ENCODE data around the gene GAS2L2. TPM values are rescaled to one million over a fixed set of nuclear protein-coding genes. Genes with fewer than 3 reads are reported as not detected.

GAS2L2 gene
- total RNA-seq: not detected

GRCh38 chr17:35752945-35753764 is at the start of gene GAS2L2:
Gene GAS2L2, minus strand, starts transcription at chr17:35753239. Its CDS starts 389 bp downstream, at chr17:35752850.
- H3K27ac Mint-ChIP-seq: no peak within 1 kb of the TSS
- no peaks in the 10 kb centered on the region for H3K9me3 Mint-ChIP-seq
- ChIA-PET POLR2A (no interaction called here), CTCF (no interaction called here)
- intact Hi-C loops (cut with micrococcal nuclease): loop anchor here (1.0 kb wide), 1 partner anchor 8 kb away; no protein-coding TSS in a partner anchor
- no peaks in the 10 kb centered on the region for H3K36me3 Mint-ChIP-seq
- H3K27me3 Mint-ChIP-seq: peaks cover 36% of the 10 kb centered on the region
- peaks cover 5% of the 10 kb centered on the region for H3K4me1 Mint-ChIP-seq (ENCODE audit: low read depth)
- H3K4me3 Mint-ChIP-seq: no peak within 1 kb of the TSS
- DNase-seq: no peak

DNA sequence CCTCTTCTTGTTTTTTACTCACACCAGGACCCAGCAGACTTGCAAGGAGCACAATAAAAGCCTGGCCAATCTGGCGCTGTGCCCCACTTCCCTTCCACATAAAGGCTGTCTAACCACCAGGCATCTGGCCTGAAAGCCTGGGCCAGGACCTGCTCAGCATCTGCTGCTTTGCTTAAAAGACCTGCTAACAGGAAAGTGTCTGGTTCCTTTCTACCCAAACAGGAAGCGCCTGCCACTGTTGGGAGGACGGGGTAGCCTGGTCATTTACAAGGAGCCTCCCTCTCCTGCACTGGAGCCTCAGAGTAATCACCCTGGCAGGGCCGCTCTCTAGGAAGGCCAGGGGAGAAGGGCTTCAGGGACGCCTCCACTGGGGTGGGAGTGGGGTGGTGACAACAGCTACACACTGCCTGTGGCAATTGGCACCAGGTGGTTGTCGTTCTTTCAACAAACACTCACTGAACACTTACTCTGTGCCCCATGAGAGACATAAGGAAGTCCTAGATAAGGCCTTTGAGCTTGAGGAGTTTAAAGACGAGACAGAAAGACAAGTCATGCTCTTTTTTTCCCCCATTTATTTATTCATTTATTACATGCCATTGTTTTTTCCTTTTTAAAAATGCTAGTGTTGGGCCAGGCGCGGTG is 48.7 kb upstream of the GAS2L2 start:
- ChIA-PET CTCF (interaction anchor here (0.6 to 0.8 kb wide), 2 partner anchors 35 to 38 kb away, joined by 3 read pairs; no protein-coding TSS in a partner anchor), POLR2A (no interaction called here)
- Mint-ChIP-seq H3K27me3 (peaks cover 12% of the 10 kb centered on the region), H3K4me3 (no peak overlapping the region), H3K4me1 (ENCODE audit: low read depth) (peaks cover 17% of the 10 kb centered on the region), H3K9me3 (no peaks in the 10 kb centered on the region), H3K27ac (no peak overlapping the region), H3K36me3 (no peaks in the 10 kb centered on the region)
- intact Hi-C loops (cut with micrococcal nuclease): loop anchor here (10.0 kb wide), 1 partner anchor 57 kb away; no protein-coding TSS in a partner anchor
- no peak for DNase-seq

DNA sequence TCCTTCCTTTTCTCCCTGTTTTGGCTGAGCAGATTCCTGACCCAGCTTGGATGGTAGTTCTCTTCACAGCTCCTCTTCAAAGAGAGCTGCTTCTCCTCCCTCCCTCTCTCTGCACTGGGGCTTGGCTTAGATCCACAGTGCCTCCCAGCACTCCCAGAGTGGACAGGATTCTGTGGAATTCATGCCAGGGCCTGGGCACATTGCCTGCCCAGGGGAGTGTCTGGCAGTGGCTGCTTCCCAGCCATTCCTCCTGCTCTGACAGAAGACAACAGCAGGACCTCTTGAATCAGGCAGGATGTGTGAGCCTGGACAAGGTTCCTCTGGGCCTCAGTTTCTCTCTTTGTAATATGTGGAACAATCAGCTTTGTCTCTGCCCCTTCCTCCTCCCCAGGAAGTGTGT is 46.9 kb upstream of the GAS2L2 start:
- intact Hi-C loops (cut with micrococcal nuclease): loop anchor here (10.0 kb wide), 1 partner anchor 55 kb away; no protein-coding TSS in a partner anchor
- ChIA-PET POLR2A (no interaction called here), CTCF (interaction anchor here (1.1 to 7.2 kb wide), 3 partner anchors 9 to 35 kb away, joined by 3 to 60 read pairs (median 3); no protein-coding TSS in a partner anchor)
- H3K4me1 Mint-ChIP-seq (ENCODE audit: low read depth): peaks cover 25% of the 10 kb centered on the region
- no peaks in the 10 kb centered on the region for H3K9me3 Mint-ChIP-seq
- no peak overlapping the region for H3K27ac Mint-ChIP-seq
- H3K36me3 Mint-ChIP-seq: no peaks in the 10 kb centered on the region
- no peak overlapping the region for H3K4me3 Mint-ChIP-seq
- no peak for DNase-seq
- H3K27me3 Mint-ChIP-seq: peaks cover 24% of the 10 kb centered on the region

GRCh38 chr17:35797918-35798317 is 44.9 kb upstream of the GAS2L2 start:
- Mint-ChIP-seq H3K36me3 (no peaks in the 10 kb centered on the region), H3K4me1 (ENCODE audit: low read depth) (peaks cover 21% of the 10 kb centered on the region), H3K27ac (no peak overlapping the region), H3K27me3 (peaks cover 37% of the 10 kb centered on the region), H3K4me3 (no peak overlapping the region), H3K9me3 (no peaks in the 10 kb centered on the region)
- POLR2A ChIA-PET: interaction anchor here (0.7 kb wide), 1 partner anchor 28 kb away, joined by 4 read pairs; no protein-coding TSS in a partner anchor
- CTCF ChIA-PET: interaction anchor here (7.2 kb wide), 1 partner anchor 33 kb away, joined by 60 read pairs; no protein-coding TSS in a partner anchor
- intact Hi-C loops (cut with micrococcal nuclease): no loop called here
- no peak for DNase-seq

DNA sequence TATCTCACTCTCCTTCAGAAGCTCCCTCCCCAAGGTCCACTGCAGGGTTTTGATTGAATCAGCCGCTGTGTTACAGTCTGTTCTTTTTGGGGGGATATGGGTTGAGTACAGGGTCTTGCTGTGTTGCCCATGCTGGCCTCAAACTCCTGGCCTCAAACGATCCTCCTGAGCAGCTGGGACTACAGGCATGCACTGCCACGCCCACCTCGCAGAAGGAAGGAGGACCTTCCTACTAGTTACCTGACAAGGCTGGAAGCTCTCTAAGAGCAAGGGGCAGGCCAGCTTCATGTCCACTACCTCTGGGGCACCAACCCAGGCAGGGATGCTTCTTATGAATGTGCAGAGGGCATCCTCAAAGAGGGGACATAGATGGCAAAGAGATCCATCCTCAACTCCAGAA is 44.3 kb upstream of the GAS2L2 start:
- no peaks in the 10 kb centered on the region for H3K9me3 Mint-ChIP-seq
- no peak overlapping the region for H3K27ac Mint-ChIP-seq
- no peaks in the 10 kb centered on the region for H3K36me3 Mint-ChIP-seq
- ChIA-PET POLR2A (interaction anchor here (0.7 kb wide), 1 partner anchor 27 kb away, joined by 4 read pairs; no protein-coding TSS in a partner anchor), CTCF (interaction anchor here (1.4 to 7.2 kb wide), 4 partner anchors 8 to 33 kb away, joined by 4 to 60 read pairs (median 8); partner anchors contain the start of gene TAF15)
- peaks cover 18% of the 10 kb centered on the region for H3K4me1 Mint-ChIP-seq (ENCODE audit: low read depth)
- H3K27me3 Mint-ChIP-seq: peaks cover 40% of the 10 kb centered on the region
- no peak for DNase-seq
- H3K4me3 Mint-ChIP-seq: no peak overlapping the region
- intact Hi-C loops (cut with micrococcal nuclease): no loop called here

DNA sequence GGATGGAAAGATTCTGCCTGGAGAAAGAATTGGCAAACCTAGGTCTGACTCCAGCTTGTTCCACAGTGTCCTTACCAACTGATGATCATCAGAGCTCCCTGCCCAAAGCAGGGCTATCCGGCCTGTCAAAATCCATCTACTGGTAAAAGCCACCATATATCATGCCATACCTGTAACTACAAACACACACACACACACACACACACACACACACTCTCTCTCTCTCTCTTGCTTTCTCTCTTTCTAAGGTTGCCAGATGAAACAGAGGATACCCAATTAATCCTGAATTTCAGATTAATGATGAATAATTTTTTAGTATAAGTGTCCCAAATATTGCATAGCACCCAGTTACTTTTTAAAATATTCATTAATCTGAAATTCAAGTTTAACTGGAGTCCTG is 43.9 kb upstream of the GAS2L2 start:
- no peak overlapping the region for H3K4me3 Mint-ChIP-seq
- ChIA-PET CTCF (interaction anchor here (1.4 to 7.2 kb wide), 4 partner anchors 8 to 32 kb away, joined by 4 to 60 read pairs (median 8); partner anchors contain the start of gene TAF15), POLR2A (interaction anchor here (0.6 to 2.5 kb wide), 2 partner anchors 12 to 32 kb away, joined by 3 to 11 read pairs; partner anchors contain the start of gene TAF15)
- peaks cover 45% of the 10 kb centered on the region for H3K27me3 Mint-ChIP-seq
- no peak overlapping the region for H3K27ac Mint-ChIP-seq
- no peaks in the 10 kb centered on the region for H3K36me3 Mint-ChIP-seq
- intact Hi-C loops (cut with micrococcal nuclease): no loop called here
- no peaks in the 10 kb centered on the region for H3K9me3 Mint-ChIP-seq
- DNase-seq: no peak
- peaks cover 18% of the 10 kb centered on the region for H3K4me1 Mint-ChIP-seq (ENCODE audit: low read depth)

DNA sequence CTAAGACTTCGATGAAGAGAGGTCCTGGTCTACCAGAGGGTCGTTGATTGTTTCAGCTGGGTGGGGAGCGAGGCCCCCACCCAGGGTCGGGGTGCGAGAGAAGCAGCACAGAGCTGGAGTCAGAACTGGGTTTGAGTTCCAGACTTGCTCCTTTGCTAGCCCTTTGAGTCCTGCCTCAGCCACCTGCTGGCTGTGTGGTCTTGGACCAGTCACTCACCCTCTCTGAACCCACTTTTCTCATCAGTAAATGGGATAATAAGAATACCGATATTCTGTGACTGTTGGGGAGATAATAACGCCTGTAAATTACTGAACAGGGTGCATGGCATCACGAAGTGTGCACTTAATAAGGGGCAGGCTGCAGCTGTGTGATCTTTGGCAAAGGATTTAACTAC is 42.8 kb upstream of the GAS2L2 start:
- H3K4me3 Mint-ChIP-seq: peak overlapping the region; percentile 60
- ChIA-PET CTCF (interaction anchor here (1.0 to 7.2 kb wide), 7 partner anchors 8 to 80 kb away, joined by 3 to 60 read pairs (median 5); partner anchors contain the start of gene TAF15), POLR2A (interaction anchor here (1.0 to 2.5 kb wide), 2 partner anchors 13 to 31 kb away, joined by 3 to 11 read pairs; partner anchors contain the start of gene TAF15)
- no peaks in the 10 kb centered on the region for H3K36me3 Mint-ChIP-seq
- intact Hi-C loops (cut with micrococcal nuclease): no loop called here
- no peak for DNase-seq
- no peak overlapping the region for H3K27ac Mint-ChIP-seq
- no peaks in the 10 kb centered on the region for H3K9me3 Mint-ChIP-seq
- H3K4me1 Mint-ChIP-seq (ENCODE audit: low read depth): peaks cover 14% of the 10 kb centered on the region
- peaks cover 45% of the 10 kb centered on the region for H3K27me3 Mint-ChIP-seq

DNA sequence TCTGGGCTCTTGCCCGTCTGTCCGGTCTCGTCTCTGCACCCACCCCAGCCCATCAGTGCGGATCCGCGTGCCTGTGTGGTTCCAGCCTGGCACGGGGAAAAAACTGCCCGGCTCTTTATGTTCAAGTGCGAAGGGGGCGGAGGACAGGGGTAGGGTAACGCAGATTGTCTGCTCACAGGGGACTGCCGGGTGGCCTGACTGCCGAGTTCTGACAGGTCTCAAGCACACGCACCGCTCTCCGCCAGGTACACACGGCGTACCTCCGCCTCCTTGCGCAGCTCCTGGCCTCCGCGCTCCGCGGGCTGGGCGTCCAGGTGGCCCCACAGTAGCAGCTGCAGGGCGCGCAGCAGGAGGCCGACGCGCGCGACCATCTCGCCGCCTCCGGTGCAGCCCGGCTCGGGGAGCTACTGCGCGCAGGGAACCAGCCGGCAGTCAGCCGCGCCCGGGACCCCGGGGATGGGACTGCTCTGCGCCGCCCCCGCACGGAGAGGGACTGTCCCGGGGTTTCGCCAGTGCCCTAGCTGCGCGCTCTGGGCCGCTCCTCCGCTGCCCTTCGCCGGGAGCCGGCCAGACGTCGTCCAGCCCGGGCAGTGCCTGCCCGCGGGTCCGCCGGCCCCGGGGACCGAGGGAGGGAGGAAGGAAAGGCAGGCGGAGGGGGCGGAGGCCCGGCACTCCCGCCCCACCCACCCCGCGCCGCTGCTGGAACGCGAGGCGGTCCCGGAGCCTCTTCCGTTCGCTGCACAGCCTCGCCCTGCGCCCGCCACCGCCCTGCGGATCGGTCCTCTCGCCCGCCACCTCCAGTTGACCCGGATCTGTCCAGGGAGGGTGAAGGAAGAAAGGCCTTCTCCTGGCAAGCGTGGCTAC is 42.2 kb upstream of the GAS2L2 start, which contains the start of gene MMP28:
MMP28 (minus strand) TSS at position 635 of the 864 bp plus-strand sequence; CDS start at position 371, 264 bp downstream.
- peak; percentile 53 for DNase-seq
- intact Hi-C loops (cut with micrococcal nuclease): no loop called here
- Mint-ChIP-seq H3K27ac (no peak within 1 kb of the TSS), H3K4me3 (peak within 1 kb of the TSS; percentile 60), H3K4me1 (ENCODE audit: low read depth) (peaks cover 14% of the 10 kb centered on the region), H3K27me3 (peaks cover 45% of the 10 kb centered on the region), H3K36me3 (no peaks in the 10 kb centered on the region), H3K9me3 (no peaks in the 10 kb centered on the region)
- ChIA-PET POLR2A (interaction anchor here (1.0 to 2.5 kb wide), 2 partner anchors 13 to 31 kb away, joined by 3 to 11 read pairs; partner anchors contain the start of gene TAF15), CTCF (interaction anchor here (1.0 to 7.2 kb wide), 5 partner anchors 9 to 79 kb away, joined by 3 to 60 read pairs (median 5); partner anchors contain the start of gene TAF15)

DNA sequence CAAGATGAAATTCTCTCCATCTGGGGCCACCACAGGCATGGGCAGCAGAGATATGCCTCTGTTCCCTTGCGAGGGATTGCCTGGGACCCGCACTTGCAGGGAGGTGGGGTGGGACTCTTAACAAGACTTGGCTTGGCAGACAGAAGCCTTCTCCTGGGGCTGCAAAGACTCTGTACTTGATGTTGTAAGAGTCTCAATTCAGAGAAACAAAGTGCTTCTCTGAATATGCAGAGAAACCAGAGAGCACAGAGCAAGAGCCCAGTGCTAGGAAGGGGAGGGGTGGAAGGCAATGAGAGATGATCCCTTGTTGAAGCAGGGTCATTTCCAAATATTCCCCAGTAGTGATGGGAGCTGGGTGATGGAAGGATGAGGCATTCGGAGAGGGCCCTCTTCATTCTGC is 40.2 kb upstream of the GAS2L2 start:
- CTCF ChIA-PET: interaction anchor here (1.0 to 1.5 kb wide), 2 partner anchors 16 to 29 kb away, joined by 3 to 7 read pairs; partner anchors contain the start of gene TAF15
- H3K4me3 Mint-ChIP-seq: no peak overlapping the region
- intact Hi-C loops (cut with micrococcal nuclease): no loop called here

GRCh38 chr17:35791681-35792350 is 38.8 kb upstream of the GAS2L2 start:
- peaks cover 17% of the 10 kb centered on the region for H3K4me1 Mint-ChIP-seq (ENCODE audit: low read depth)
- H3K4me3 Mint-ChIP-seq: no peak overlapping the region
- H3K36me3 Mint-ChIP-seq: no peaks in the 10 kb centered on the region
- peaks cover 34% of the 10 kb centered on the region for H3K27me3 Mint-ChIP-seq
- CTCF ChIA-PET: interaction anchor here (0.8 to 1.7 kb wide), 3 partner anchors 13 to 45 kb away, joined by 3 to 7 read pairs (median 5); no protein-coding TSS in a partner anchor
- intact Hi-C loops (cut with micrococcal nuclease): no loop called here
- H3K27ac Mint-ChIP-seq: no peak overlapping the region
- H3K9me3 Mint-ChIP-seq: no peaks in the 10 kb centered on the region
- no peak for DNase-seq
- POLR2A ChIA-PET: no interaction called here

More for the DNA sequence above, 40.2 kb upstream of the GAS2L2 start:
- Mint-ChIP-seq H3K36me3 (no peaks in the 10 kb centered on the region), H3K27ac (no peak overlapping the region), H3K27me3 (peaks cover 45% of the 10 kb centered on the region), H3K4me1 (ENCODE audit: low read depth) (peaks cover 17% of the 10 kb centered on the region), H3K9me3 (no peaks in the 10 kb centered on the region)
- POLR2A ChIA-PET: no interaction called here
- DNase-seq: no peak

All from activated CD4-positive, alpha-beta memory T cell treated with anti-CD3 and anti-CD28 coated beads for 36 hours (primary cell).